HepG2 (cell line): ENCODE results near the gene NABP2. TPM values are rescaled to one million over a fixed set of nuclear protein-coding genes. Genes with fewer than 3 reads are reported as not detected.
A peak's percentile ranks its signal among the peaks of the same experiment; 100 is the strongest.

ENCODE experiments used
- ATRX ChIP-seq: sonication (generic); formaldehyde crosslinking; IDR thresholded peaks from 2 replicates; pipeline ENCODE4 v1.4.0; 2020; ENCODE audit warnings: missing genetic modification reagents, borderline replicate concordance
- FOXP4 ChIP-seq: sonication (generic); formaldehyde crosslinking; IDR thresholded peaks from 2 replicates; pipeline ENCODE4 v1.4.0; 2020; ENCODE audit warnings: missing genetic modification reagents
- GLI4 ChIP-seq: sonication (generic); formaldehyde crosslinking; IDR thresholded peaks from 2 replicates; pipeline ENCODE4 v1.5.1; 2020; ENCODE audit warnings: missing genetic modification reagents, mild to moderate bottlenecking, moderate library complexity, borderline replicate concordance
- IRF9 ChIP-seq: sonication (generic); formaldehyde crosslinking; IDR thresholded peaks from 2 replicates; pipeline ENCODE4 v1.8.0; 2022; ENCODE audit warnings: missing genetic modification reagents, mild to moderate bottlenecking, borderline replicate concordance
- PRMT3 ChIP-seq: sonication (generic); formaldehyde crosslinking; IDR thresholded peaks from 2 replicates; pipeline ENCODE4 v1.8.1; 2022; ENCODE audit warnings: low read depth, mild to moderate bottlenecking, moderate library complexity, missing genetic modification reagents, borderline replicate concordance
- YEATS4 ChIP-seq: sonication (generic); formaldehyde crosslinking; IDR thresholded peaks from 2 replicates; pipeline ENCODE4 v1.4.0; 2020; ENCODE audit warnings: missing genetic modification reagents, borderline replicate concordance
- ZBTB40 ChIP-seq, 2 experiments: fragments of 450-650 bp in 1 of 2; sonication (generic) in 1 of 2; formaldehyde crosslinking in 1 of 2; IDR thresholded peaks; 2 replicates each; pipeline versions ENCODE4 v1.6.1 to v1.8.0; 2016 to 2022; ENCODE audit warnings: antibody characterized with exemption in 1 of 2, mild to moderate bottlenecking in 1 of 2, missing genetic modification reagents in 1 of 2
- ZBTB43 ChIP-seq: sonication (generic); formaldehyde crosslinking; conservative IDR thresholded peaks from 2 replicates; pipeline ENCODE4 v1.4.0; 2020; ENCODE audit warnings: missing genetic modification reagents
- ZNF326 ChIP-seq: sonication (generic); formaldehyde crosslinking; IDR thresholded peaks from 2 replicates; pipeline ENCODE4 v1.4.0; 2020; ENCODE audit warnings: missing genetic modification reagents, borderline replicate concordance
- ZNF547 ChIP-seq: sonication (generic); formaldehyde crosslinking; IDR thresholded peaks from 2 replicates; pipeline ENCODE4 v1.5.1; 2020; ENCODE audit warnings: mild to moderate bottlenecking, missing genetic modification reagents
- ZNF772 ChIP-seq: sonication (generic); formaldehyde crosslinking; IDR thresholded peaks from 2 replicates; pipeline ENCODE4 v1.5.0; 2020; ENCODE audit warnings: mild to moderate bottlenecking, missing genetic modification reagents
- polyA plus RNA-seq, 8 experiments: library from polyadenylated mRNA; depleted of rRNA in 3 of 8; stranded (reverse) in 7 of 8; unstranded in 1 of 8; fragments of >200 nt; fragmentation: Illumina TruSeq in 4 of 8; extraction: Trizol in 4 of 8; gene quantifications; 2 replicates each; pipeline versions ENCODE4 v1.2.1 to v1.2.3, GENCODE V29; 2011 to 2016; ENCODE audit warnings: low read depth in 4 of 8, missing spikeins in 1 of 8, mixed read lengths in 1 of 8; ENCODE audit not compliant: insufficient read depth in 1 of 8
- total RNA-seq, 5 experiments: library from RNA; depleted of rRNA; stranded (reverse); fragments of >200 nt; fragmentation: Illumina TruSeq; extraction: Trizol; gene quantifications; 2 replicates each; pipeline ENCODE4 v1.2.3, GENCODE V29; 2016; ENCODE audit warnings: low read depth in 1 of 5

NABP2 gene
- total and polyA plus RNA-seq, 2 of the 13 experiments (the other 11 are each of a cell fraction or from before 2014, with no cell fraction given): 33.2 to 35.5 TPM

GRCh38 chr12:56230432-56231183 lies 6.5 kb downstream of the NABP2 start (continued):
- peak; percentile 33; the same call in 1 of the 2 replicates for TF ChIP-seq PRMT3 (CRISPR knock-in tag)
- TF ChIP-seq FOXP4: no peak
- TF ChIP-seq ZBTB43 (CRISPR knock-in tag): no peak
- TF ChIP-seq IRF9: no peak
- peak; percentile 12; the same call in 1 of the 2 replicates for TF ChIP-seq GLI4
- TF ChIP-seq ATRX: no peak
- no peak for TF ChIP-seq ZNF326 (CRISPR knock-in tag)
- peak; percentile 69 for TF ChIP-seq YEATS4 (CRISPR knock-in tag)
- TF ChIP-seq ZNF547 (CRISPR knock-in tag): no peak
- TF ChIP-seq ZBTB40 (IDR thresholded peaks at IDR 0.05): no peak
- TF ChIP-seq ZBTB40 (CRISPR knock-in tag; IDR thresholded peaks at IDR 0.05): no peak; the same call in 1 of the 2 replicates
- TF ChIP-seq ZNF772 (CRISPR knock-in tag): no peak
